Parathyroid adenoma (tissue), 2 donors: ENCODE results near the gene C3orf38.

Experiments
- H2AFZ ChIP-seq: fragments of 300-600 bp; sonication (generic); one replicate; pipeline ENCODE4 v1.7.0; 2017; ENCODE audit warnings: antibody characterized with exemption, mild to moderate bottlenecking
- H3K27ac ChIP-seq: fragments of 300-600 bp; sonication (generic); one replicate; pipeline ENCODE4 v1.7.0; 2017
- H3K27me3 ChIP-seq: fragments of 300-600 bp; sonication (generic); one replicate; pipeline ENCODE4 v1.7.0; 2017; ENCODE audit warnings: low read length; ENCODE audit not compliant: control insufficient read depth, insufficient read depth
- H3K36me3 ChIP-seq: fragments of 300-600 bp; sonication (generic); one replicate; pipeline ENCODE4 v1.7.0; 2017; ENCODE audit warnings: low read length; ENCODE audit not compliant: control insufficient read depth, insufficient read depth
- H3K4me1 ChIP-seq: fragments of 300-600 bp; sonication (generic); one replicate; pipeline ENCODE4 v1.7.0; 2017; ENCODE audit warnings: control low read depth
- H3K4me2 ChIP-seq: fragments of 300-600 bp; sonication (generic); one replicate; pipeline ENCODE4 v1.7.0; 2017; ENCODE audit warnings: low read length
- H3K4me3 ChIP-seq: fragments of 300-600 bp; sonication (generic); one replicate; pipeline ENCODE4 v1.7.0; 2017; ENCODE audit warnings: low read depth, low read length
- H3K79me2 ChIP-seq: fragments of 300-600 bp; sonication (generic); one replicate; pipeline ENCODE4 v1.7.0; 2017; ENCODE audit warnings: control low read depth
- H3K9ac ChIP-seq: fragments of 300-600 bp; sonication (generic); one replicate; pipeline ENCODE4 v1.7.0; 2017; ENCODE audit warnings: mild to moderate bottlenecking
- H3K9me3 ChIP-seq: fragments of 300-600 bp; sonication (generic); one replicate; pipeline ENCODE4 v1.7.0; 2017; ENCODE audit warnings: low read length; ENCODE audit not compliant: control insufficient read depth
- CTCF ChIP-seq: fragments of 300-600 bp; sonication (generic); IDR thresholded peaks from one replicate; pipeline ENCODE4 v1.7.0; 2017; ENCODE audit warnings: antibody characterized with exemption, mild to moderate bottlenecking
- donor health status: primary hyperparathyroidism.

The C3orf38 gene

DNA sequence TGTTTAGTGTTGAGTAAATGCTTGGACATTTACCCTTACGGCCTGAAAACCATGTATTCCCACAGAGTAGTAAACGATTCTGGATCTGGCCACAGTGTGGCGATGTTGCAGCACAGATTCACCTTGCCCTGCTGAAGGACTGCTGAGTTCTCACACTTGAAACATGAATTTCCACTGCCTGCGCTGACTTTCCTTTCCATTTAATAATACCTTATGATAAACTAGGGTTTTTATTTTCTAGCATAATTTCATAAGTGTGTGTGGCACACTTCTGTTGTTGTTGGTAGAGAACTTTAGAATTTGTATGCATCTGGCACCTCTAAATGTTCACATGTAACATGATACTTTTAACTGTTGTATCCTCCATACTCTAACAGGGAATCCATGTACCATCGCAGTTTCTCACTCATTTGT, 53.9 kb downstream of the C3orf38 start:
- Histone ChIP-seq H3K27ac (no peak overlapping the region), H3K27me3 (no peaks in the 10 kb centered on the region), H3K36me3 (no peaks in the 10 kb centered on the region), H3K4me3 (no peak overlapping the region), H3K4me1 (no peaks in the 10 kb centered on the region), H3K4me2 (no peak overlapping the region), H3K79me2 (no peaks in the 10 kb centered on the region), H2AFZ (no peak overlapping the region), H3K9ac (no peak overlapping the region), H3K9me3 (no peaks in the 10 kb centered on the region)
- TF ChIP-seq CTCF, result peak; percentile 69
